ENCODE measurements around the gene MAG. TPM values are rescaled to one million over a fixed set of nuclear protein-coding genes. Genes with fewer than 3 reads are reported as not detected.

The MAG gene
- total RNA-seq, 1 experiment from 2014 or later = 0.17 TPM

GRCh38 chr19:35262101-35262761 is 29.7 kb upstream of the MAG start:
- no peaks in the 10 kb centered on the region for H4K20me1 ChIP-seq (ENCODE audit: insufficient read depth)
- intact Hi-C loops (cut with micrococcal nuclease) = no loop called here
- no peaks in the 10 kb centered on the region for H3K9me3 ChIP-seq (ENCODE audit: control insufficient read depth in 1 of 2, insufficient read depth in 1 of 2, low read depth in 1 of 2, low read length in 2 of 2)
- H2AFZ ChIP-seq (ENCODE audit: low read depth, low read length, poor library complexity, severe bottlenecking) = no peak overlapping the region
- H3K27me3 ChIP-seq (ENCODE audit: insufficient read depth, low read length) = no peaks in the 10 kb centered on the region
- no peak overlapping the region for H3K27ac ChIP-seq (ENCODE audit: low read depth, low read length)
- no peak for ATAC-seq
- POLR2A ChIA-PET = no interaction called here
- H3K36me3 ChIP-seq (ENCODE audit: control insufficient read depth in 1 of 2, insufficient read depth in 2 of 2, low read length in 2 of 2) = peaks cover 19 to 30% of the 10 kb centered on the region in 2 experiments; a peak in 3 of 4 replicates
- H3K9me2 ChIP-seq (ENCODE audit: insufficient read depth) = no peaks in the 10 kb centered on the region
- no peak overlapping the region for H3K4me2 ChIP-seq (ENCODE audit: low read length)
- CTCF ChIA-PET = no interaction called here
- H3K4me3 ChIP-seq (replicated peaks in 1 of 2; ENCODE audit: low read depth in 1 of 2, low read length in 2 of 2) = no peak overlapping the region
- H3K9ac ChIP-seq (ENCODE audit: low read length) = no peak overlapping the region
- TF ChIP-seq CBX3 (IDR thresholded peaks at IDR 0.05; ENCODE audit: low read depth) (no peak), REST (IDR thresholded peaks at IDR 0.05; ENCODE audit: low read depth) (no peak), POLR2AphosphoS5 (IDR thresholded peaks at IDR 0.05; ENCODE audit: low read depth, low read length) (peak; percentile 7; the same call in 1 of the 2 replicates), FOSL1 (IDR thresholded peaks at IDR 0.05; ENCODE audit: low read depth) (no peak), EZH2phosphoT487 (IDR thresholded peaks at IDR 0.05; ENCODE audit: borderline replicate concordance) (no peak), POLR2A (IDR thresholded peaks at IDR 0.05; ENCODE audit: borderline replicate concordance, extremely low read depth, insufficient read depth, insufficient read length) (no peak), SRF (IDR thresholded peaks at IDR 0.05; ENCODE audit: low read depth) (no peak)
- DNase-seq (ENCODE audit: low read depth, low spot score) = no peak
- RAD21 ChIA-PET (ENCODE audit: low non-redundant PET in 1 of 2, low total read pairs in 2 of 2, uncharacterized antibody in 2 of 2, unreplicated experiment in 2 of 2) = no interaction called here
- peaks cover 42% of the 10 kb centered on the region; the same call in 1 of the 2 replicates for H3K79me2 ChIP-seq (ENCODE audit: insufficient read depth, low read length)
- BruUV-seq (replicated peaks) = no TSS peak
- H3K4me1 ChIP-seq (ENCODE audit: control insufficient read depth in 1 of 2, insufficient read depth in 2 of 2, low read length in 2 of 2) = peaks cover 6 to 32% of the 10 kb centered on the region in 2 experiments; a peak in 2 of 4 replicates

All from HCT116 (cell line).